Left lung (tissue), 10 donors: ENCODE data around the gene MYBPC3. TPM values are rescaled to one million over a fixed set of nuclear protein-coding genes. Genes with fewer than 3 reads are reported as not detected.

Experiments used
- ATAC-seq: fragments of 200-7000 bp; cut with Tn5 transposase; one replicate; pipeline ENCODE4 v1.9.1; 2020; ENCODE audit warnings: moderate library complexity
- DNase-seq, 4 donors: peaks; one replicate each; pipeline ENCODE4 v3.0.0-alpha.2; 2013 to 2020
- H3K27ac ChIP-seq, 2 donors: fragments of 200-600 bp; sonication (generic) in 1 of 2; one replicate each; pipeline versions ENCODE4 v1.5.0 to v1.8.0; 2020 to 2021
- H3K27me3 ChIP-seq, 2 donors: fragments of 200-600 bp; sonication (generic) in 1 of 2; one replicate each; pipeline versions ENCODE4 v1.5.0 to v1.8.0; 2020 to 2021
- H3K36me3 ChIP-seq, 2 donors: fragments of 200-600 bp; sonication (generic) in 1 of 2; one replicate each; pipeline versions ENCODE4 v1.5.0 to v1.8.0; 2020 to 2021
- H3K4me1 ChIP-seq, 2 donors: fragments of 200-600 bp; one replicate each; pipeline ENCODE4 v1.8.0; 2021
- H3K4me3 ChIP-seq, 2 donors: fragments of 200-600 bp; sonication (generic) in 1 of 2; one replicate each; pipeline versions ENCODE4 v1.5.0 to v1.8.0; 2020 to 2021; ENCODE audit warnings: mild to moderate bottlenecking in 1 of 2
- H3K9me3 ChIP-seq, 2 donors: fragments of 200-600 bp; sonication (generic) in 1 of 2; one replicate each; pipeline versions ENCODE4 v1.5.0 to v1.8.0; 2020 to 2021
- intact Hi-C, 2 donors: fragments of 100-400 bp; cut with DNase I; formaldehyde crosslinking; loops; one replicate each; pipeline versions ENCODE4 v1.11.2 to v1.14.2; 2022
- polyA plus RNA-seq, 6 donors: library from polyadenylated mRNA; unstranded; fragments of 120-200 nt; gene quantifications; one replicate each; pipeline ENCODE4 v1.2.1, GENCODE V29; 2013; ENCODE audit not compliant: insufficient read length in 6 of 6
- total RNA-seq, 2 donors: library from RNA; stranded (reverse); fragmentation: NEBNext Ultra II Directional; extraction: Animal tissue kit (Norgen Biotek cat#: 25700); gene quantifications; one replicate each; pipeline ENCODE4 v1.2.1, GENCODE V29; 2021
- TF ChIP-seq, protein P1 (sequence below), 2 donors: fragments of 200-600 bp; sonication (generic) in 1 of 2; IDR thresholded peaks; one replicate each; pipeline versions ENCODE4 v1.5.0 to v1.8.0; 2021; ENCODE audit warnings: antibody characterized with exemption in 2 of 2
- donor health status: DM: no; HTN: yes; CAD: no.
- donor health status: DM: no; HTN: no; CAD: no.

MYBPC3 gene
- total and polyA plus RNA-seq, 8 donors: 0.06 to 2.0 (median 0.25) TPM; not detected in 3

DNA sequence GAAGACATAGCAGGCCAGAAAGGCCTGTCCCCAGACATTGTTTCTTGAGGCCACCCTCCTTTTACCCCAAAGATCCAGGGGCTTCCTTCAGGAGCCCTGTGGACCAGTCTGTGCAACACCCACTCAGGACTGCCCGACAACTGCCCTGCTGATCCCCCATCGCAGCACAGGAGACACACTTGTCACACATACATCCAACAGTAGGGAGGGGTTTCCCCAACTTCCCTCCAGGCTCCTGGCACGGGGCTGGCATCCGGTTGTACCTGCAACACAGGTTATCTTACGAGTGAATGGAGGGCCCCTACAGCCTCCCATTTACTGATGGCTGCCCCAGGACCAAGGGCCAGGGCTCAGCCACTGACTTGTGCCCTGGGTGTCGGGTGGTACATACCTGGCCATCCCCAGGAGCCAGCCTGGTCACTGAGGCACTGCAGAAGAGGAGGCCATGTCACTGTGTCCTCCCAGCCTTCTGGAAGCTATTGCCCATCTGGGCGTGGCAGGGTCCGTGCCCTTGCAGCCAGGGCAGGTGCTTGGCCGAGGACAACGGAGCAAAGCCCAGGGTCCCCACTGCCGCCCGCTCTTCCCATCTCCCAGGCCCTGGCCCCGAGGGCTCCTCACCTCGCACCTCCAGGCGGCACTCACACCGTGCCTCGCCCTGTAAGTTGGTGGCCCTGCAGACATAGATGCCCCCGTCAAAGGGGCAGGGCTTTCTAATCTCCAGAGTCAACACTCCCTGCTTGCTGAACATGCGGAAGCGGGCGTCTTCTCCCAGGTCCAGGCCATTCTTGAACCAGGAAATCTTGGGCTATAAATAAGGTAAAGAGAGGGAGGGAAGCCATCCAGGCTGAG is 20.8 kb downstream of the MYBPC3 start:
- ATAC-seq (no peak), DNase-seq (no peak)
- Histone ChIP-seq H3K9me3 (no peaks in the 10 kb centered on the region), H3K4me1 (peaks cover 0 to 5% of the 10 kb centered on the region in 2 donors), H3K4me3 (no peak overlapping the region), H3K27ac (no peak overlapping the region), H3K36me3 (peaks cover 0 to 15% of the 10 kb centered on the region in 2 donors), H3K27me3 (no peaks in the 10 kb centered on the region)
- TF ChIP-seq, protein P1, sequence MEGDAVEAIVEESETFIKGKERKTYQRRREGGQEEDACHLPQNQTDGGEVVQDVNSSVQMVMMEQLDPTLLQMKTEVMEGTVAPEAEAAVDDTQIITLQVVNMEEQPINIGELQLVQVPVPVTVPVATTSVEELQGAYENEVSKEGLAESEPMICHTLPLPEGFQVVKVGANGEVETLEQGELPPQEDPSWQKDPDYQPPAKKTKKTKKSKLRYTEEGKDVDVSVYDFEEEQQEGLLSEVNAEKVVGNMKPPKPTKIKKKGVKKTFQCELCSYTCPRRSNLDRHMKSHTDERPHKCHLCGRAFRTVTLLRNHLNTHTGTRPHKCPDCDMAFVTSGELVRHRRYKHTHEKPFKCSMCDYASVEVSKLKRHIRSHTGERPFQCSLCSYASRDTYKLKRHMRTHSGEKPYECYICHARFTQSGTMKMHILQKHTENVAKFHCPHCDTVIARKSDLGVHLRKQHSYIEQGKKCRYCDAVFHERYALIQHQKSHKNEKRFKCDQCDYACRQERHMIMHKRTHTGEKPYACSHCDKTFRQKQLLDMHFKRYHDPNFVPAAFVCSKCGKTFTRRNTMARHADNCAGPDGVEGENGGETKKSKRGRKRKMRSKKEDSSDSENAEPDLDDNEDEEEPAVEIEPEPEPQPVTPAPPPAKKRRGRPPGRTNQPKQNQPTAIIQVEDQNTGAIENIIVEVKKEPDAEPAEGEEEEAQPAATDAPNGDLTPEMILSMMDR (IDR thresholded peaks at IDR 0.05): no peak
- intact Hi-C loops: no loop called here

DNA sequence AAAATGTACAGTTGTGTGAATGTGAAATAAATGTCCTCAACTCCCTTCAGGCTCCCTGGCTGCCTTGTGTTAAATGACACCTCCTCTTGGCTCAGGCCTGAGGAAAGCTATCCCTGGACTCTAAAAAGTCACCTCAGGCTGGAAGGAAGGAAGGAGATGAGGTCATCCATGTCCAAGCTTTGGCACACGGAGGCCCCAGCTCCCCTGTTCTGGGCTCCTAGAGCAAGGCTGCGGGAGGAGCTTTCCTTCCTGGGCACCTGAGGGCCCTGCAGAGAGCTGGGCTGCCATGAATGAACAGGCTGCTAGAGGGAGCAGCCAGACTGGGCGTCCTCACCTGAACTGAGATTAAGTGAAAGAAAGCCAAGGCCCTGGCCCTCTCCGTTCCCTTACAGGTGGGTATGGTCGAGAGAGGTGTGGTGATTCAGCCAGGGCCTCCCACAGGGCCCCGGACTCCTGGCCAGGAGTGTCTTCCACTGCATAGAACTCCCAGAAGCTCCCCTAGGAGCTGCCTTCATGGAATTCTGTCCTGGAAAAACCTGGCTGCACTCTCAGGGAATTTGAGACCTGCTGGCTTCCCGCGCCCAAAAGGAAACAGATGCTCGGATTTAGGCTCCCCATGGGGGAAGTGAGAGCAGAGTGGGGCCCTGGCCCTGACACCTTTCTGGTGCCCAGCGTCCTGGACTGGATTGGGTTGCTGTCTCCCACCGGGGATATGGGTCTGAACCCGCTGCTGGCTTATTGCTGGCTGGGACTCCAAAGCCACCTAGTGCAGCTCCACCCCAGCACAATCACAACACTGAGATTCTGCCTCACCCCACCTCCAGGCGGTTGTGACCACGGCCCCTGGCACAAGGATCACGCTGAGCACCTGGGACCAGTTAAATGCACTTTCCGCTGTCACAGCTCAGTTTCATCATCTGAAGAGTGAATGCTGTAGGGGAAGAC is 22.2 kb downstream of the MYBPC3 start:
- ATAC-seq: no peak
- H3K36me3 ChIP-seq: peaks cover 0 to 12% of the 10 kb centered on the region in 2 donors
- intact Hi-C loops: no loop called here
- peaks cover 0 to 5% of the 10 kb centered on the region in 2 donors for H3K4me1 ChIP-seq
- H3K27me3 ChIP-seq: no peaks in the 10 kb centered on the region
- TF ChIP-seq, protein P1 (IDR thresholded peaks at IDR 0.05): no peak
- no peak for DNase-seq
- H3K9me3 ChIP-seq: no peaks in the 10 kb centered on the region
- no peak overlapping the region for H3K27ac ChIP-seq
- H3K4me3 ChIP-seq: no peak overlapping the region

DNA sequence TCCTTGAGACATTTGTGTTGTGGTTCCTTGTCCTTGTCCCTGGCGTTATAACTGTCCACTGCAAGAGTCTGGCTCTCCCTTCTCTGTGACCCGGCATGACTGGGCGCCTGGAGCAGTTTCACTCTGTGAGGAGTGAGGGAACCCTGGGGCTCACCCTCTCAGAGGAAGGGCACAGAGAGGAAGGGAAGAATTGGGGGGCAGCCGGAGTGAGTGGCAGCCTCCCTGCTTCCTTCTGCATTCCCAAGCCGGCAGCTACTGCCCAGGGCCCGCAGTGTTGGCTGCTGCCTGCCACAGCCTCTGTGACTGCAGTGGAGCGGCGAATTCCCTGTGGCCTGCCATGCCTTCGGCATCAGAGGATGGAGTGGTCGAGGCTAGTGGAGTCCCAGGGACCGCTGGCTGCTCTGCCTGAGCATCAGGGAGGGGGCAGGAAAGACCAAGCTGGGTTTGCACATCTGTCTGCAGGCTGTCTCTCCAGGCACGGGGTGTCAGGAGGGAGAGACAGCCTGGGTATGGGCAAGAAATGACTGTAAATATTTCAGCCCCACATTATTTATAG is 23.0 kb downstream of the MYBPC3 start:
- intact Hi-C loops: no loop called here
- H3K4me3 ChIP-seq: no peak overlapping the region
- TF ChIP-seq, protein P1 (IDR thresholded peaks at IDR 0.05): no peak
- peaks cover 0 to 12% of the 10 kb centered on the region in 2 donors for H3K36me3 ChIP-seq
- no peak overlapping the region for H3K27ac ChIP-seq
- H3K27me3 ChIP-seq: no peaks in the 10 kb centered on the region
- H3K9me3 ChIP-seq: no peaks in the 10 kb centered on the region
- DNase-seq (no peak), ATAC-seq (no peak)
- H3K4me1 ChIP-seq: peaks cover 0 to 5% of the 10 kb centered on the region in 2 donors

DNA sequence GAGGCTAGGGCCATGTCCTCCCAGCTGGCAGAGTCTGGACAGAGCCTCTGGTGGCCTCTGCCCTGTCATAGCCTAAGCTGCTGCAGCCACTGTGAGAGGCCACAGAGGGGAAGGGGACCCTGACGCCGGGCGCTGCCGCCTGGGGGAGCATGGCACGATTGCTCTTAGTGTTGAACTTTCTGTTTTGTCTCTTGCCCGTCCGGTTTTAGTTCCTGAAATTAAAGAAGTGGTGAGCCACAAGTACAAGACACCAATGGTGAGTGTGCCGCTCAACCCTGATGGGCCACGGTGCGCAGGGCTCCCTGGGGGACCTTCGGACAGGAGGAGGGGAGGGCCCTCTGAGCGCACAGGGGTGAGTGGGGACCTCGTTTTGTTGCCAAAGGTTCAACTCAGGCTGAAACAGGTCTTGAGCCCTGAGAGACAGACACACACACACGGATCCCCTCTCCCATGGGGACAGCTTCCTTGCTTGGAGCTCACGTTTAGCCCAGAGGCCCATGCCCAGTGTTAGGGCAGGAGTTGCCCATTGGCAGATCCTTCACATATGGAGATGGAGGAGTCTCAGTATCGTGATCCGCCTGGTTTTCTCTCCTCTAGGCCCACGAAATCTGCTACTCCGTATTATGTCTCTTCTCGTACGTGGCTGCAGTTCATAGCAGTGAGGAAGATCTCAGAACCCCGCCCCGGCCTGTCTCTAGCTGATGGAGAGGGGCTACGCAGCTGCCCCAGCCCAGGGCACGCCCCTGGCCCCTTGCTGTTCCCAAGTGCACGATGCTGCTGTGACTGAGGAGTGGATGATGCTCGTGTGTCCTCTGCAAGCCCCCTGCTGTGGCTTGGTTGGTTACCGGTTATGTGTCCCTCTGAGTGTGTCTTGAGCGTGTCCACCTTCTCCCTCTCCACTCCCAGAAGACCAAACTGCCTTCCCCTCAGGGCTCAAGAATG is 23.8 kb downstream of the MYBPC3 start:
- peaks cover 0 to 12% of the 10 kb centered on the region in 2 donors for H3K36me3 ChIP-seq
- H3K9me3 ChIP-seq: no peaks in the 10 kb centered on the region
- no peak for DNase-seq
- TF ChIP-seq, protein P1 (IDR thresholded peaks at IDR 0.05): no peak
- intact Hi-C loops: no loop called here
- no peak overlapping the region for H3K27ac ChIP-seq
- H3K4me3 ChIP-seq: no peak overlapping the region
- H3K4me1 ChIP-seq: peaks cover 0 to 5% of the 10 kb centered on the region in 2 donors
- ATAC-seq: no peak
- no peaks in the 10 kb centered on the region for H3K27me3 ChIP-seq
